IMR-90 (cell line): ENCODE measurements around the gene NCAM1. TPM values are rescaled to one million over a fixed set of nuclear protein-coding genes. Genes with fewer than 3 reads are reported as not detected.

Experiments
- ATAC-seq: fragments of 200-7000 bp; cut with Tn5 transposase; 2 replicates; pipeline ENCODE4 v1.9.1; 2020; ENCODE audit warnings: low read depth, mild to moderate bottlenecking, moderate library complexity
- BruUV-seq: library from RNA; stranded (reverse); fragments of 400-500 nt; replicated peaks from 2 replicates; lab custom pipeline; 2021; lab: Mats Ljungman, UMichigan
- CTCF ChIA-PET: fragments of 300-600 bp; formaldehyde crosslinking; extraction: SDS; loops from one replicate; lab custom pipeline; 2021; ENCODE audit warnings: antibody characterized with exemption; lab: Yijun Ruan, JAX
- POLR2A ChIA-PET: fragments of 300-600 bp; sonication (Branson Sonifier 250); formaldehyde crosslinking; loops from one replicate; lab custom pipeline; 2022; ENCODE audit warnings: antibody characterized with exemption; ENCODE audit not compliant: unreplicated experiment; lab: Charles Lee
- DNase-seq: peaks from one replicate; pipeline ENCODE4 v3.0.0; 2013
- H2AFZ ChIP-seq: replicated peaks from 2 replicates; pipeline ENCODE3; 2013; ENCODE audit warnings: low read length, mild to moderate bottlenecking; ENCODE audit not compliant: poor library complexity
- H2AK5ac ChIP-seq: 2 replicates; pipeline ENCODE4 v1.6.1; 2013; ENCODE audit warnings: low read depth, low read length, inconsistent platforms
- H2AK9ac ChIP-seq: replicated peaks from 2 replicates; pipeline ENCODE3; 2013; ENCODE audit warnings: mild to moderate bottlenecking, low read depth, low read length, moderate library complexity; ENCODE audit not compliant: poor library complexity
- H2BK120ac ChIP-seq: 2 replicates; pipeline ENCODE4 v1.6.1; 2013; ENCODE audit warnings: low read depth, low read length, inconsistent platforms
- H2BK15ac ChIP-seq: 3 replicates; pipeline ENCODE4 v1.6.1; 2013; ENCODE audit warnings: low read depth, low read length, inconsistent platforms
- H2BK20ac ChIP-seq: 2 replicates; pipeline ENCODE4 v1.6.1; 2013; ENCODE audit warnings: low read depth, mild to moderate bottlenecking, inconsistent platforms, low read length, moderate library complexity
- H2BK5ac ChIP-seq: 2 replicates; pipeline ENCODE4 v1.6.1; 2013; ENCODE audit warnings: mild to moderate bottlenecking, low read depth, low read length, inconsistent platforms; ENCODE audit not compliant: poor library complexity, severe bottlenecking
- H3K14ac ChIP-seq: replicated peaks from 2 replicates; pipeline ENCODE4 v1.6.1; 2013; ENCODE audit warnings: low read depth, low read length, inconsistent platforms
- H3K18ac ChIP-seq: 2 replicates; pipeline ENCODE4 v1.6.1; 2013; ENCODE audit warnings: low read depth, low read length, control low read depth
- H3K23ac ChIP-seq: 2 replicates; pipeline ENCODE4 v1.6.1; 2013; ENCODE audit warnings: low read depth, low read length, inconsistent platforms
- H3K27ac ChIP-seq: 2 replicates; pipeline ENCODE4 v1.5.1; 2013; ENCODE audit warnings: mild to moderate bottlenecking, control low read depth, low read length; ENCODE audit not compliant: insufficient read depth
- H3K27me3 ChIP-seq: 2 replicates; pipeline ENCODE4 v1.6.1; 2013; ENCODE audit warnings: low read length; ENCODE audit not compliant: control insufficient read depth, insufficient read depth
- H3K36me3 ChIP-seq: 2 replicates; pipeline ENCODE4 v1.6.1; 2013; ENCODE audit warnings: low read length, mixed read lengths; ENCODE audit not compliant: control insufficient read depth, insufficient read depth
- H3K4ac ChIP-seq: 2 replicates; pipeline ENCODE4 v1.6.1; 2013; ENCODE audit warnings: low read depth, low read length, inconsistent platforms
- H3K4me1 ChIP-seq: 2 replicates; pipeline ENCODE4 v1.6.1; 2013; ENCODE audit warnings: low read length, mixed read lengths; ENCODE audit not compliant: control insufficient read depth, insufficient read depth
- H3K4me2 ChIP-seq: 2 replicates; pipeline ENCODE4 v1.6.1; 2013; ENCODE audit warnings: low read depth, mild to moderate bottlenecking, control low read depth, low read length, moderate library complexity
- H3K4me3 ChIP-seq: 2 replicates; pipeline ENCODE4 v1.5.1; 2013; ENCODE audit warnings: low read depth, mild to moderate bottlenecking, control low read depth, low read length, moderate library complexity; ENCODE audit not compliant: insufficient read depth
- H3K56ac ChIP-seq: 2 replicates; pipeline ENCODE4 v1.6.1; 2013; ENCODE audit warnings: low read length, inconsistent platforms; ENCODE audit not compliant: insufficient read depth; ENCODE audit errors: extremely low read depth
- H3K79me1 ChIP-seq, 2 experiments: 2 replicates each; pipeline ENCODE4 v1.6.1; 2013; ENCODE audit warnings: low read length in 2 of 2, inconsistent platforms in 1 of 2, low read depth in 1 of 2
- H3K9ac ChIP-seq: 2 replicates; pipeline ENCODE4 v1.6.1; 2013; ENCODE audit warnings: low read depth, low read length, control low read depth
- H3K9me1 ChIP-seq: 2 replicates; pipeline ENCODE4 v1.6.1; 2013; ENCODE audit warnings: low read length, inconsistent platforms; ENCODE audit not compliant: insufficient read depth
- H3K9me3 ChIP-seq: 2 replicates; pipeline ENCODE4 v1.6.1; 2013; ENCODE audit warnings: low read length; ENCODE audit not compliant: control insufficient read depth, insufficient read depth
- H4K20me1 ChIP-seq: 2 replicates; pipeline ENCODE4 v1.6.1; 2013; ENCODE audit warnings: low read length, inconsistent platforms; ENCODE audit not compliant: insufficient read depth
- H4K5ac ChIP-seq: 2 replicates; pipeline ENCODE4 v1.6.1; 2013; ENCODE audit warnings: mild to moderate bottlenecking, low read depth, low read length, control low read depth
- H4K8ac ChIP-seq, 2 experiments: 2 replicates each; pipeline ENCODE4 v1.6.1; 2013; ENCODE audit warnings: low read depth in 2 of 2, low read length in 2 of 2, control low read depth in 1 of 2, inconsistent platforms in 1 of 2
- H4K91ac ChIP-seq: 2 replicates; pipeline ENCODE4 v1.6.1; 2013; ENCODE audit warnings: low read depth, low read length, inconsistent platforms; ENCODE audit not compliant: insufficient read depth
- CEBPB ChIP-seq: IDR thresholded peaks from 2 replicates; pipeline ENCODE4 v1.6.1; 2012; ENCODE audit warnings: low read depth, low read length, improper control_type of control experiment
- POLR2A ChIP-seq: IDR thresholded peaks from 2 replicates; pipeline ENCODE4 v1.6.1; 2012; ENCODE audit warnings: mild to moderate bottlenecking, low read depth, low read length
- WGBS, 2 experiments: methylation state at CpG; one replicate each; pipeline versions ENCODE4 v1.1.5 to v1.1.7; 2013; ENCODE audit warnings: missing lambda C conversion rate in 2 of 2; ENCODE audit not compliant: insufficient read length in 1 of 2; ENCODE audit errors: extremely low coverage in 2 of 2; 5-methylcytosine and 5-hydroxymethylcytosine counted together
- dilution Hi-C: fragments of 300-500 bp; cut with HindIII; formaldehyde crosslinking; loops from one replicate; pipeline ENCODE4 v1.14.3; 2018; ENCODE audit warnings: low sequenced_read_pairs; ENCODE audit not compliant: unreplicated experiment
- in situ Hi-C: fragments of 300-500 bp; cut with MboI; formaldehyde crosslinking; loops from 3 replicates; pipeline ENCODE4 v1.14.3; 2019; ENCODE audit warnings: low sequenced_read_pairs, inconsistent platforms, mixed read lengths
- intact Hi-C: fragments of 100-400 bp; cut with micrococcal nuclease; formaldehyde crosslinking; loops from 2 replicates; pipeline ENCODE4 v1.10.0; 2022
- polyA plus RNA-seq, 3 experiments: library from polyadenylated mRNA; depleted of rRNA; stranded (reverse); fragments of >200 nt; gene quantifications; 2 replicates each; pipeline ENCODE4 v1.2.3, GENCODE V29; 2012; ENCODE audit warnings: low replicate concordance in 1 of 3
- total RNA-seq: library from RNA; depleted of rRNA; stranded (reverse); fragments of >200 nt; gene quantifications from 2 replicates; pipeline ENCODE4 v1.2.3, GENCODE V29; 2012

The NCAM1 gene
- total and polyA plus RNA-seq, 2 of the 4 experiments (the other 2 are of a cell fraction), result 0.09 to 0.18 TPM

DNA sequence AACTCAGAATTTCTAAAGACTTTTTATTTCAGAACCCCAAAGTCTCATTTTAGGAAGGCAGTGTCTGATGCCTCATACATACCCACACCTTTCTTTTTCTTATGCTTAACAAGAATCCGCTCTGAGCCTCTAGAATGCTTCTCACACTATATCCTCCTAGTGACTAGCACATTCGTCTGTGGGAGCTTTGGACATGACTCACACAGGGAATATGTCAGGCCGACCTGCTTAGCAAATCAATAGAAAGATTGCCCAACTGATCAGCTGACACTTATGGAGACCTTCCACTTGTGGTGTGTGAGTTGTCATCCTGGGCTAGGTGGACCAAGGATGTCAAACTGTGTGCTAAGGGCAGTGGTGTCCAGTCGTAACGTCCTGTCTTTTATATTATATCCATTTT, 223.3 kb downstream of the NCAM1 start:
- POLR2A ChIA-PET, result no interaction called here
- H3K27ac ChIP-seq, result no peak overlapping the region
- H3K23ac ChIP-seq, result no peak overlapping the region
- no peaks in the 10 kb centered on the region for H4K20me1 ChIP-seq
- TF ChIP-seq POLR2A, result no peak
- peak; percentile 65 for TF ChIP-seq CEBPB
- H4K91ac ChIP-seq, result no peak overlapping the region
- no peak overlapping the region for H4K5ac ChIP-seq
- in situ Hi-C loops, result no loop called here
- dilution Hi-C loops, result no loop called here
- WGBS, 2 experiments, result no CpG with 5 or more reads among the region's 5 CpGs
- intact Hi-C loops, result no loop called here
- H2BK120ac ChIP-seq, result no peak overlapping the region
- no peak overlapping the region for H3K18ac ChIP-seq
- H3K79me1 ChIP-seq, result no peaks in the 10 kb centered on the region
- H3K56ac ChIP-seq, result no peak overlapping the region
- H2BK5ac ChIP-seq, result no peak overlapping the region
- H3K9ac ChIP-seq, result no peak overlapping the region
- no peak overlapping the region for H2AFZ ChIP-seq
- no peak overlapping the region for H3K4me2 ChIP-seq
- BruUV-seq, result no TSS peak
- no peak overlapping the region for H2AK9ac ChIP-seq
- no peak overlapping the region for H3K4me3 ChIP-seq
- H3K36me3 ChIP-seq, result no peaks in the 10 kb centered on the region
- H2BK15ac ChIP-seq, result no peak overlapping the region
- CTCF ChIA-PET, result no interaction called here
- H2AK5ac ChIP-seq, result no peak overlapping the region
- ATAC-seq (no peak), DNase-seq (peak; percentile 56)
- no peak overlapping the region for H2BK20ac ChIP-seq
- H3K14ac ChIP-seq, result no peak overlapping the region
- H4K8ac ChIP-seq, result no peak overlapping the region
- H3K4me1 ChIP-seq, result no peaks in the 10 kb centered on the region
- H3K4ac ChIP-seq, result no peak overlapping the region
- no peaks in the 10 kb centered on the region for H3K9me1 ChIP-seq
- H3K27me3 ChIP-seq, result no peaks in the 10 kb centered on the region
- H3K9me3 ChIP-seq, result no peaks in the 10 kb centered on the region
